Islet of Langerhans (tissue), 1 donor: ENCODE data around the gene FBXO31.
A peak's percentile ranks its signal among the peaks of the same experiment; 100 is the strongest.

Source experiments
- FAIRE-seq: peaks from one replicate; lab custom pipeline; 2011; peaks lifted over from hg19 to GRCh38; lab: Jason Lieb, UNC

The FBXO31 gene

DNA sequence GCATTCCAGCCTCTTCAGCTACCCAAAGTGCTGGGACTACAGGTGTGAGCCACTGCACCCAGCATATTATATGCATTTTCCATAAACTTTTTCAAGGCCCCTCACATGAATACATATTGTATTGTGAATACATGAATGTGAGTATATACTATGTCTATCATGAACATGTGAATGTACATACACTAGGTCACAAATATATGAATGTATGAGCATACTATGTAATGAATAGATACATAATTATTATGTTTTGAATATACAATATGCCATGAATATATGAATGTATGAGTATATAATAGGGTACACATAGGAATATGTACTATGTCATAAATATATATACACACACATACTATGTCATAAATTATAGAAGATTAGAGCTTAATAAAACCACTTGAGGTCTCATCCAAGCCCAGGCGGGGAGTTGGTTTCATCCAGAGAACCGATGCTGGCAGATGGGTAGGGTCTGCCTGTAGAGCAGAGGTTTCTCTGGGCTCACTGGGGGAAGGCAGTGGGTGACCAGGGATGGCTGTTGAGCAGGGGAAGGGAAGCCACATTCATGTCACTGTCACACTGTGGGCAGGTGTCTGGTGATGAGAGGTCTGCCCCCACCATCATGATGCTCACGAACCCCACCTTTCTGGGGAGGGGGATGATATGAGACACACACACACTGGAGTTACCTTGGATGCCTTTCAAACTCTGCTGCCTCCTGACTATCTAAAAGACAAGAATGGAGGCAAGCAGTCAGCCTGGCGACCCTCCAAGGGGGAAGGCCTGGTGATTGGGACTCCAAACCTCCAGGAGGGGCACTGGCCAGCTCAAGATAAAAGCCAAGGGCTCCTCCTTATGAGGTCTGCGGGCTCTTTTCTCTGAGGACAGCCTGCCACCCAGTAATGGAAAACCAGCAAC lies 73.7 kb downstream of the FBXO31 start:
- no peak for FAIRE-seq

DNA sequence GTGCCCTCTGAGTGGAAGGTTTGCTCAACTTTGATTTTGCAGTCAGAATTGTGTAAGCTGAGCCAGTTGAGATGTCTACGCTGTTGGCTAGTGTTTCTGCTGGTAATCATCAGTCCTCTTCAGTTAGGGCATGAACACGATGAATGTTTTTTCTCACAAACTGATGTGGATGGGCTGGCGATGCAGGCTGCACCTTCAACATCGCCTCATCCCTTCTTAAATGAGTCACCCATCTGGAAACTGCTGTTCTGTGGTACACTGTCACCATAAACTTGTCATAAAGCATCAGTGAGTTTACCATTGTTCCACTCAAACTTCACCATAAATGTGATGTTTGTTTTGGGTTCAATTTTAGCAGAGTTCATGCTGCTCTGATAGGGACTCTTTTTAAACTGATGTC lies 74.8 kb downstream of the FBXO31 start:
- no peak for FAIRE-seq

DNA sequence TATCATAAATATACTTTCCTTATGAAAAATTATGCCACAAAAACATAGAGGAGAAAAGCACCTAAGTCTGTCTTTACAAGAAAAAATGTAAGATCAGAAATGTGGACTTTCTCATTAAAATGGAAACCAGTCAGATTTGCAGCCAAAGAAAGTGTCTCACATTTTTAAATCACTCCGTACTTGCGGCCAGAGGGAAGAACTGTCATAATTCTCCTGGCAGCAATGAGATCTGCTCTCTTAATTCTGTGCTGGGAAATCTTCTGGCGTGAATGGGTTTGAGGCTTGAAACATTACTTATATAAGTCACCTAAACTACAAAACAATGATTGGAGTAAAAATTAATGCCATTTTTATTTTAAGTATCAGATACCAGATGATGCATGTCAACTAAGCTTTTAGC lies 77.1 kb downstream of the FBXO31 start:
- no peak for FAIRE-seq

DNA sequence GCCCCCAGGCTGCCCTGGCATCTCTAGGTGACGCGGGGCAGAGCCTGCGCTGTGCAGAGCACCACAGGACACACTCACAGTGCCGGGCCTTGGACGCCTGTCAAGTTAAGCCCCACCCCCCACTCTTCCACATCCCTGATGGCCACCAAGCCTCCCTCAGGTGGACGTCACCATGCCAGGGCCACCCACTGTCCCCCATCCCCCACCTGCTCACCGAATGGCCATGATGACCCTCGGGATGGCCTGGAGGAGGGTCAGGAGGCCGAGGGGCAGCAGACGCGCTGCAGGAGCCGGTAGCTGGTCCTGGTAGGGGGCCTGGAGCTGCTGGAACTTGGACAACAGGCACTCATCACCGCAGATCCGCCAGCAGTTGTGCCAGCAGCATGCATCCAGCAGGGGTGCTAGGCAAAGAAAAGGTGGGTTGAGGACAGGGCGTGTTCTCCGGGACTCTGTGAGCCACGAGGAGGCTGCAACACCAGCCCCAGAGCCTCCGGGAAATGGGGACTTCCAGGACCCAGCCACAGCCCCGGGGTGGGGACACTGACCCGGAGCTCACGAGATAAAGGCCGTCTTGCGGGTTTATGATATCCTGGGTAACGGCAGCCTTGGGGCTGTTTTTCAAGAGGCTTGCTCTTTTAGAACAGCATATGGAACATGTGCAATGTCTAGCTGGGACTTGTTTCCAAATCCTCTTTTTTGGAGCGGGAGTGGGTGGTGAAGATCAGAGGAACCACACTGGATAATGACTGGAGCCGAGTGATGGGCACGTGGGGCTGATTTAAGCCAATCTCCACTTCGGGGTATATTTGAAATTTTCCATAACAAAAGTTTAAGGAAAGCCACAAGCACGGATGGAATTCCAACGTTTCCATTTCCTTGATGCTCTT lies 77.8 kb downstream of the FBXO31 start:
- no peak for FAIRE-seq

GRCh38 chr16:87304951-87305350 lies 78.6 kb downstream of the FBXO31 start:
- no peak for FAIRE-seq

- no peak for FAIRE-seq
Measured at GRCh38 chr16:87303962-87304521, 79.5 kb downstream of the FBXO31 start.

GRCh38 chr16:87303431-87303930 lies 80.1 kb downstream of the FBXO31 start:
- no peak for FAIRE-seq

DNA sequence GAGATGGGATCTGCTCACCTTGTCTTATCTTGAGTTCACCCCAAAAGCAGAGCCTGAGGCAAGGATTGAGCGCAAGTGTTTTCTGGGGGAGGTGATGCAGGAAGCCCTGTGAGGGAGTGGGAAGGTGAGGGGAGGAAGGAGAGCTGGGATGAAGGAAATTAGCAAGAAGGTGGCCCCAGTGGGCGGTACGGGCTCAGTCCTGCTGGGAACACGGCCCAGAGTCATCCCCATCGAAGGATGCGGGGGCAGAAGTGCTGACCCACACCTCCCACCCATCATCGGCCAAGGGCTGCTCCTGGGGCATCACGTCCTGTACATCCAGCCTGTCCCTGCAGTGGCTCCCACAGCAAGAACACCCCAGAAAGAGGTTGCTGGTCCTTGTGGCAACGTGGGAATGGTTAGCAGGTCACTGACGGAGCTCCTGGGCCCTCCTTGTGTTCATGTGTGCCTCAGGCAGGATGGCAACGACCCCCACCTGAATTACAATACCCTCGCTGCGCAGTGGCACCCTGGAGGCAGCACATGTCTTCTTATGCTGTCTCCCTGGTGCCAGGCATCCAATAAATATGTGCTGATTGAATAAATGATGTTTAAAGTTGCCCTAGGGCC lies 84.6 kb downstream of the FBXO31 start:
- no peak for FAIRE-seq

GRCh38 chr16:87297918-87298631 lies 85.5 kb downstream of the FBXO31 start:
- FAIRE-seq, result no peak

GRCh38 chr16:87297407-87297806 lies 86.2 kb downstream of the FBXO31 start:
- FAIRE-seq, result no peak

DNA sequence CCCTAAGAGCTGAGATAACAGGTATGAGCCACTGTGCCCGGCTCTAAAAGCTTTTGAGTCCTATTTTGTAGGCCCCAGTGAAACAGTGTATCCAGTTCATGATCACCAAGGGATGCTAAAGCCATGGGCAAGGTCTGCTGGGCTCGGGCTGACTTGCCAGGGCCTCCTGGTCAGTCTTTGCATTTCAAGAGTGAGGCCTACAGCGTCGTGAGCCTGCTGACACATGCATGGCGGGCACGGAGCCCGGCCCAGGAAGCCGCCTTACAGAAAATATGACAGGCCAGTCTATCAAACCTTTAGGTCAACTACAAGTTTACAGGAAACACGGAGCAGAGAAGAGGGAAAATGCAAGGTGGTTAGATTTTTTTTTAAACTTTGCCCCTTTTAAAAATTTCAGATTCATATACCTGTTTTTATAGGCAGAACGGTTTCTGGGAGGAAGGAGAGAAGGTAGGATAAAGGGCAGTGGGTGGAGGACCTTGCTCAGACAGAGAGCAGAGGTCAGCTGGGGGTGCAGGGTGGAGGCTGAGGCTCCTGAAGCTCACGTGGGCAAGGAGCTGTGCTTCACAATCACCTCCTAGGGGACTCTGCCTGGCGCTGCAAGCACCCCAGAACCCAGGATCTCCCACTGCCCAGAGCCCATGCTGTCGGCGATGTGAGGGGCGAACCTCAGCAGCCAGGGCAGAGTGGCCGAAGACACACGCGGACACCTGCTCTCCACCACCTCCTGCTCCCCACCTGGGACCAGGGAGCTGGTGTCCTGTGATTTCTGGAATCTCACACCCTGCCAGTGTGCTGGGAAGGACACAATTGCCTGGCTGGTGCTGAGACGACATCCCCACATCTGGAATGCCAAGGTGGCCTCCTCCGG lies 87.7 kb downstream of the FBXO31 start:
- FAIRE-seq, result no peak

GRCh38 chr16:87295259-87295658 lies 88.3 kb downstream of the FBXO31 start:
- no peak for FAIRE-seq

- no peak for FAIRE-seq
Measured at GRCh38 chr16:87293990-87294389, 89.6 kb downstream of the FBXO31 start.

GRCh38 chr16:87291944-87292343 lies 91.6 kb downstream of the FBXO31 start:
- FAIRE-seq, result no peak

GRCh38 chr16:87288753-87289362 lies 94.7 kb downstream of the FBXO31 start:
- no peak for FAIRE-seq

DNA sequence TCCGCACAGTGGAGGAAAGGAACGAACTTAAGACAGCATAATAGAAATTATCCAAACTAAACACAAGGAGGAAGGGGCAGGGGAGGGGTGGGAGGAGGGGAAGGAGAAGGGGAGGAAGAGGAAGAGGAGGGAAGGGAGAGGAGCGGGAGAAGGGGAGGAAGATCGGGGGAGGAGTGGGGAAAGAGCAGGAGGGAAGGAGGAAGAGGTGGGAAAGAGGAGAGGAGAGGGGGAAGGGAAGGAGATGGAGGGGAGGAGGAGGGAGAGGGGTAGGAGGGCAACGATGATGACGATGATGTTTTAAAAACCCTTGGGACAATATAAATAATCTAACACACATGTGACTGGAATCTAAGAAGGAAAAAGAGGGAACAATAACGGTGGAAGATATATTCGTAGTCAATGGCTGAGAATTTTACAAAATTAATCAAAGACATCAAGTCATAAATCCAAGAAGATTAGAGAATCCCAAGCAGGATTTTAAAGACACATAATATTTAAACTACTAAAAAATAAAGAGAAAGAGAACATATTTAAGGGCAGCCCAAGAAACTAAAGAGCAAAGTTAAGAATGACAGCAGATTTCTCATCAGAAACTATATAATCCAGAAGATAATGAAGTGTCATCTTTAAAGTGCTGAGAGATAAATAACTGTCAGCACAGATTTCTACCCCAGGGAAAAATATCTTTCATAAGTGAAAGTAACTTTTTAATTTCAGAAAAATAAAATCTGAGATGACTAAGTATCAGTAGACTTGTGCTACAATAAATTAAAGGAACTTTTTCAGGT lies 96.5 kb downstream of the FBXO31 start:
- FAIRE-seq, result peak; percentile 21

DNA sequence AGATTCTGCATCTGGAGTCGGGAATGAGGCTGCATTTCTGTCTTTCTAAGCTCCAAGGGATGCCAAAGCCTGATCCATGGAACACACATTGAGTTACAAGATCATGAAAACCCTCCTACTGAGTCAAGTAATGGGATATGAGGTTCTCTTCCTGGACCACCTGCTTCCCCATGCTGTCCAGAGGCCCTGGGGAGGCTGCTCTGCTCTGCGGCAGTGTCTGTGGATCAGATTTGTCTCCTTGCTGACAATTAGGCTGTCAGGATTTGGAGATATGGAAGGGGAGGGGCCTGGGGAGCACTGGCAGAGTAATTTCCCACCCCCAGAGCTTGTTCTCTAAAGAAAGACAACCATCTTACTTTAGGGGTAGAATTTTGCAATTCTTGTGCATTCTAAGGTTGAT lies 99.4 kb downstream of the FBXO31 start:
- no peak for FAIRE-seq

DNA sequence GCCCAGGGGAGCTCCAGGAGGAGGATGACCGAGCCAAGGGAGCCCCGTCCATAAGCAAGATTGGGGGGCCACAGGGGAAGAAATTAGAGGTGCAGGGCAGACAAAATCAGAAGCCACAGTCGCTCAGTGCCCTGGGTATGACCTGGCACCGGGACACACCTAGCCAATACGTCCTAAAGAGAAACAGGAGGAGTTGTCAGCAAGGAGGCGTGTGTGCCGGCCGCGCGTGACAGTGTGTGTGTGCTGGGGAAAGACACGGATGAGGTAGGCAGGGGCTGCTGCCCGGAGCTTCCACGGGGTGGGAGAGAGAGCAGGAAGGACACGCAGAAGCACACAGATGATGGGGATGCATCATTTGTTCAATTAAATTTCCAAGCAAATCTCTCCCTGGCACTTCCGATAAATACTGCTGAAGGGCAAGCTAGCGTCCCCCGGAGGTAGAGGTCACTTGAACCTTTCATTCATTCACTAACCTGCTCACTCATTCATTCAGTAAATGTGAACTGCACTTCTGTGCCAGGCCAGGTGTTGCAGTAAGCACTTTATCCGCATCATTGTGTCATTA lies 104.4 kb downstream of the FBXO31 start:
- no peak for FAIRE-seq
